SK-N-MC (cell line): ENCODE measurements around the gene TGFB2.

Experiments used
- EZH2 ChIP-seq: fragments of 200-600 bp; sonication (generic); IDR thresholded peaks from one replicate; pipeline ENCODE4 v1.6.1; 2017; ENCODE audit warnings: antibody characterized with exemption
- FOXP2 ChIP-seq: optimal IDR thresholded peaks from 2 replicates; pipeline ENCODE3; 2011; ENCODE audit warnings: mild to moderate bottlenecking, moderate library complexity; ENCODE audit not compliant: insufficient read depth; ENCODE audit errors: extremely low read length, control extremely low read depth
- POLR2AphosphoS5 ChIP-seq: IDR thresholded peaks from 2 replicates; pipeline ENCODE4 v1.6.1; 2012; ENCODE audit warnings: mild to moderate bottlenecking, low read depth, low read length, borderline replicate concordance

- TF ChIP-seq POLR2AphosphoS5 (no peak), EZH2 (no peak), FOXP2 (no peak)
Observed at GRCh38 chr1:218324226-218324580, 20.9 kb upstream of the TGFB2 start.
